Pons (tissue), 1 donor: ENCODE measurements around the gene PARM1.

Experiments used
- DNase-seq: peaks from one replicate; pipeline ENCODE4 v3.0.0-alpha.2; 2016; ENCODE audit warnings: low spot score

The PARM1 gene

DNA sequence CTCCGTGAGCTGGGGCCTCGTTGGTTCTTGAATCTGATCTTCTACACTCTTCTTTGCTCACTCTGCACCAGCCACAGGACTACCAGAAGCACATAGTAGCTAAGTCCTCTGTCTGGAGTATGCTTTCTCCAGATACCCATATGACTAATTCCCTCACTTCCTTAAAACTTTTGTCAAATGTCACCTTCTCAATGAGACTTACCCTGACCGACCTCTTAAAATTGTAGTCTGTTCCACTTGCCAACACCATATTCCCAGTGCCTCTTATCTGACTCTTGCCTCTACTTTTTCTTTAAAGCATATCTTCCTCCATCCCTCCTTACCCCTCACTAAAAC is 10.0 kb downstream of the PARM1 start:
- no peak for DNase-seq

DNA sequence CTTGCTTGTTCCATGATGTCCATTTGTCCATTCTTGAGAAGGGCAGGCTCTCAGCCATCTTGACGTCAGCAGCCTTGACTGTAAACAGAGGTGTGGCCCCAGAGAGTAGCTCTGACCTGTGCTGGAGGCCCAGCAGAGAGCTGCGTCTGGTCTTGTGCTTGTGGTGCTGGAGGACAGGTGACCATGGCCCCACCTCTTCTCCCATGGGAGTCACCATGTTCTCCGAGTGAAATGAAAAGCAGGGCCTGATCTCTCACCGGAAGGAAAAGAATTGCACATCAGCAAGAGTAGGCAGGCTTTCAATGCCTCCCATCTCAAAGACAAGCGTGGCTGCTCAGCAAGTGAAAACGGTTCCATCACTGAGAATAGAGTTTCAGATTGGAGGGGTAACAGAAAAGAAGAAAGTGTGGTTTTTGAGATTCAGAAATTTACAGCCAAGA is 11.5 kb downstream of the PARM1 start:
- no peak for DNase-seq

DNA sequence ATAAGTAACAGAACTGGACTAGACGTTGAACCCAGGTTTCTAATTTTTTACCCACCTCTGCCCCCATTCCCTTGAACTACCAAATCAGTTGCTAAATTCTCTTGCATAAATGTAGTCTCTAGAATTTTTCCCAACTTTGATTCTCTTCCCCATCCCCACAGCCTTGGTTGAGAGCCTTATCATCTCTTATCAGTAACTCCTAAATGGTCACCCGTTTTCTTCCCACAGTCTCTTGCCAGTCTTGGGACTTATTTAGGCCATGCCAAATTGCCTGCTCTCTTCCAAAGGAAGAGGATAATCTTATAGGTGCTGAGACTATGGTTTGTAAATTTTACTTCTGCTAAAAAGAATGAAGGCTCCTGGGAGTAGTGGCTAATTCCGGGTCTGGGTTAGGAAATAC is 13.3 kb downstream of the PARM1 start:
- no peak for DNase-seq

- no peak for DNase-seq
These were observed 14.9 kb downstream of the PARM1 start for GRCh38 chr4:74947798-74948197.

- no peak for DNase-seq
These were observed 15.3 kb downstream of the PARM1 start for GRCh38 chr4:74948236-74948635.

- DNase-seq: no peak
These were observed 17.3 kb downstream of the PARM1 start for GRCh38 chr4:74950200-74950599.

DNA sequence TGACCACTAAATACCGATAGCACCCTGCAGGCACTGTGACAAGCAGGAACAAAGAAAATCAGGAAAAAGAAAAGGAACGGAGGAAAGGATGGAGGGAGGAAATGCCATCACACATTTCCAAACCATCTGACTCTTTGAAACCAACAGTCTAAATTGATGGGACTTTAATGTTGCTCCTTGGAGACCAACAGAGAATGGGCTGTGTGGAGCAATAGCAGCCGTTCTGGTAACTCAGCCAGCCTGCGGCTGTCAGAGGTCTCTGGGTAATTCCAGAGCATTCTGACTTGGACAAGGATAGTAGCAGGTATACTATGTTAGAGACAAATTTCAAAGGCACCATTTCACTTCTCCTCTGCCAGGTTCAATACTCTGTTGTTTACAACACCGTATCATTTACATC is 18.0 kb downstream of the PARM1 start:
- DNase-seq: no peak

GRCh38 chr4:74953647-74954046 is 20.7 kb downstream of the PARM1 start:
- DNase-seq: no peak

DNA sequence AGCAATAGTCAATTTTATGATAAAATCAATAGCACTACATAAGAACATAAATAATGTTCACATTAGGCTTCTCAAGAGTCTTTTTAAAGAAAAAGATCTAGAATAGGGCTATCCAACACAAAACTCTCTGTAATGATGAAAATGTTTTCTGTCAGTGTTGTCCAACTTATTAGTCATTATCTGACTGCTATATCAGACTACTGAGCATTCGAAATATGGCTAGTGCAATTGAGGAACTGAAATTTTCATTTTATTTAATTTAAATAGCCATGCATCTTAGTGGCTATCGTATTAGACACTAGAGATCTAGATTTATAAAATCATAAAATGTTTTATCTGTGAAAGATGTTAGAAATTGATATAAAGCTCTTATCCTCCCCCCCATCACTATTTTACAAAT is 26.0 kb downstream of the PARM1 start:
- no peak for DNase-seq

DNA sequence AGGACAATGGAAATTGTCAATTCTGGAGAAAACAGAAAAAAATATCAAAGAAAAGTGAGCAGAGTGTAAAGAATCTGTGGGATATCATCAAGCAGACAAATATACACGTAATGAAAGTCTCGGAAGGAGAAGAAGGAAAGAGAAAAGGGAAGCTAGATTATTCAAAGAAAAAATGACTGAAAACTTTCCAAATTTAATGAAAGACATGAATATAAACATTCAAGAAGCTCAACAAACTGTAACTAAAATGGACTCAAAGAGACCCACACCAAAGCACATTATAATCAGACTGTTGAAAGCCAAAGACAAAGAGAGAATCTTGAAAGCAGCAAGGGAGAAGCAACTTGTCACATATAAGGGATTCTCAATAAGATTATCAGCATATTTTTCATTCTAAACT is 28.3 kb downstream of the PARM1 start:
- DNase-seq: no peak

DNA sequence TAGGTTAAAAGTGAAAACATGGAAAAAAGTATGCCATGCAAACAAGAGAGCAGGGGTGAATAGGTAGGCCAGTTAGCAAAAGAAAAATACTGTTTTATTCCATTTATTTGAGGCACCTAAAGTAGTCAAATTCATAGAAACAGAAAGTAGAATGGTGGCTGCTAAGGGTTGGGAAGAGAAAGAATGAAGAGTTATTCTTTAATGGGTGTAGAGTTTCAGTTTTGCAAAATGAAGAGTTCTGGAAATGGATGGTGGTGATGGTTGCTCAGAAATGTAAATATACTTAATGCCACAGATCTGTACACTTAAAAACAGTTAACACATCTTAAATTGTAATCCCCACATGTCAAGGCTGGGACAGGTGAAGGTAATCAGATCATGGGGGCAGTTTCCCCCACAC is 29.7 kb downstream of the PARM1 start:
- DNase-seq: no peak

GRCh38 chr4:74964311-74964710 is 31.4 kb downstream of the PARM1 start:
- no peak for DNase-seq

DNA sequence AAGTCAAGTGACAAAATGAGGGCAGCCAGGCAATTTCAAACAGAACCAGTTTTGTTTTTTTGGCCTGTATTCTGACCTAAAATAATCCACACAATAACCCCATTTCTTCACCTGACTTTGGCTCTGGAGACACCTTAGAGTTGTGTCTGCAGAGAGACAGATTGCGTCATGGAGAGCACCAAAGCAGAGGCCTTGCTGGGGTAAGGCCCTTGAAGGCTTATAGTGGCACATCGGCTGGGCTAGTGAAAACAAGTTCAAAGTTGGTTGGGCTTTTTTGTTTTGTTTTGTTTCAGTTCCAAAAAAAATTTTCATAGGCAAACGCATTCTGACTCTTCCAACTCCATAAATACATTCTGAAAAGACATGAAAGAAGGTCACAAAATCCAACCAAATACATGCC is 34.4 kb downstream of the PARM1 start:
- DNase-seq: no peak

- no peak for DNase-seq
These were observed 35.7 kb downstream of the PARM1 start for GRCh38 chr4:74968456-74969164.

DNA sequence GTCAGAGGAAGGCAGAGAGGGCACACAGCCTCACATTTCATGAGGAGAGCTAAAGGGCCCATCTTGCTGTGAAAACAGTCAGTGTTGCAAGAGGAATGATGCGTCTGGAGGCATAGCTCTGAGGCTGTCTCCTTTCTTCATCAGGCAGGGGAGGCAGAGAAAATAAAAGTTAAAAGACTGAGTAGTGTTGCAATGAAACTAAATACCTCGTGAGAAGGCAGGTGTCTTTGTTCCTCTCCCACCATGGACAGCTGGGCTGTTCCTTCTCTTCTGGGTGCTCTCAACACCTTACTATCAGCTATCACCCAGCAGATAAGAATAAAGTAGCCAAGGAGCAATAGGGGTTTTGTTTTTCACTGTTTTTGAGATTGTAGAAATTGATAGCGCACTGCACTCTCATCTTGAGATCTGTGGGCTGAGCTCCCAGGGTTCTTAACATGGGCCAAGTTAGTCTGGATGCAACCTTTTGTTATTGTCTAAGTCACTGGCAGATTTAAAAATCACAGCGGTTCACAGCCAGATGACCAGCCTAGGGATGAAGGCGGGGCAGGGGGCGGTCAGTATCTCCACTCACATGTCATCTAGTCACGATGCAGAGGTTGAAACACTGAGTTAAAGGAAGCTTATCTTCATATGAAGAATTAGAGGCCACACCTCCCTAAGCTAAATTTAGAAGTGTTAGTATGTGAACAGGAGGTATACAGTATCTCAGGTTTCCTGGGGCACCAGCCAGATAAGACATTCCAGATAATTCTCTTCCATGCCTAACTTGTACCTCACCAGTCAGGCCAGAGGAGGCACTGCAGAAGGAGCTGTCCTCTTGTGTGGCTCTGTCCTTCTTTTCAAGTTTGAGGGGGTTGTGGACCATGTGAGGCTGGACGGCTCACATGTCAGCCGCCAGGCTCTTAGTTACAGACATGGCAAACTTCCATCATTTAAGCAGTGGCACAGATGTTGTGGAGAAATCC is 36.9 kb downstream of the PARM1 start:
- no peak for DNase-seq

DNA sequence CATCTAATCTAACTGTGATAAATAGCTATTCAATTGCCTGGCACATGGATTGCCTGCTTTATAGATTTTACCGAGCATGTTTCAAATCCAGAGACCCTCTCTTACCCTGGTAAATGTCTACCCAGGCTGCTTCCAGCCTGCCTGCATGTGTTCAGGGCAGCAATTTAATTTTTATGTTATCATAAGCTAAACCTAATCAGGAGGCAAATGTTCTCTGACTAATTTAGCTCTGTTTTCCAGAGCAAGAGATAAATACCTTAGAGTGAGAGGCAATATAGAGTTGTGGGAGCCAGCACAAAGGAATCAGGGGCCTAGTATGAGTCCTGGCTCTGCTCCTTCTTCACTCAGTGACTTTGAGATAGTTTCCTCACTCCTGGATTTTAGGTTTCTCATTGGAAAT is 37.7 kb downstream of the PARM1 start:
- DNase-seq: no peak

DNA sequence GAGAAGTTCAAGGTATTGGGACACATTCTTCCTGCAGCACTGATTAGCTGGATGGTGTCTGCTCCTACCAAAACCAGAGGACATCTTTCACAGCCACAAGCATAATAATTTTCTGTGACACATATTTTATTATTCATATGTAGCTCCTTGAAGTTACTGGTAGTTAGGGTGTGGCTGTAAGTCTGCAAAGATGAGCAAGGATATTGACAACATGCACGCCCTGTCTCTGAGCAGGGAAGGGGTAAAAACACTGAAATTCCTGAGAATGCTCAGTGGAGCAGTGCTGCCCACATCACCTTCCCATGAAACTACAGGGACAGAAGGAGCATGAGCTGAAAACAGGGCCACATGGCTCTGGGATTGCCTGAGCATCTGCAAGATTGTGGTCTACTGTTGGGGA is 38.9 kb downstream of the PARM1 start:
- no peak for DNase-seq

GRCh38 chr4:74975082-74975481 is 42.2 kb downstream of the PARM1 start:
- DNase-seq: no peak

DNA sequence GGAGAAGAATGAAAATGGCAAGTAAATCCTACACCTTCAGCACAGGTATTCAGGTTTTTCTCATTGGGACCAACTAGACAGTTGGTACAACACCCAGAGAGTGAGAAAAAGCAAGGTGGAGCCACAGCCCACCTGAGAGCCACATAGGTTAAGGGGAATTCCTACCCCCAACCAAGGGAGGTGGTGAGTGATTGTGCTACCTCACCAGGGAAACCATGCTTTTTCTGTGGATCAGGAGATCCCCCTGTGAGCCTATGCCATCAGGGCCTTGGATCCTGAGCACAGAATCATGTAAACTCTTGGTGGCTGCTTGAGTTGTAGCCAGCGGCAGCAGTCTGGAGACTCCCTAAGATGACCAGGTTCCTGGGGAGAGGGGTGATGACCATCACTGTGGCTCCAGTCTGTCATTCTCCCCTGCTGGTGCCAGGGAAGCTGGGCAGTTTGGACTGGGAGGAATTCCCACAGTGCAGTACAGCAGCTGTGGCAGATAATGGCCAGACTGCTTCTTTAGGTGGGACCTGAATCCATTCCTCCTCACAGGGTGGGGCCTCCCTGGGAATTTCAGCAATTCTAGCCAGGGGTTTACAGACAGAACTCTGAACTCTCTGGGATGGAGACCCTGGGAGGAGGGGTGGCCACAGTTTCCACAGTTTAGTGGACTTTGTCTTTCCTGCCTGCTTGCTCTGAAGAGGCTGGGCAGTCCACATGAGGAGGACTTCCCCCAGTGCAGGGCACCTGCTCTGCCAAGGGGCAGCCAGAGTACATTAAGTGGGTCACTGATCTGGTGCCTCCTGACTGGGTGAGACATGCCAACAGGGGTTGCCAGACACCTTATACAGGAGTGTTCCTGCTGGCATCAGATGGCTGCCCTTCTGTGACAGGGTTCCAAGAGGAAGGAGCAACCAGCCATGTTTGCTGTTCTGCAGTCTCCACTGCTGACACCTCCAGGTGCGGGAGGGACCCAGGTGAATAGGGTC is 43.2 kb downstream of the PARM1 start:
- no peak for DNase-seq

DNA sequence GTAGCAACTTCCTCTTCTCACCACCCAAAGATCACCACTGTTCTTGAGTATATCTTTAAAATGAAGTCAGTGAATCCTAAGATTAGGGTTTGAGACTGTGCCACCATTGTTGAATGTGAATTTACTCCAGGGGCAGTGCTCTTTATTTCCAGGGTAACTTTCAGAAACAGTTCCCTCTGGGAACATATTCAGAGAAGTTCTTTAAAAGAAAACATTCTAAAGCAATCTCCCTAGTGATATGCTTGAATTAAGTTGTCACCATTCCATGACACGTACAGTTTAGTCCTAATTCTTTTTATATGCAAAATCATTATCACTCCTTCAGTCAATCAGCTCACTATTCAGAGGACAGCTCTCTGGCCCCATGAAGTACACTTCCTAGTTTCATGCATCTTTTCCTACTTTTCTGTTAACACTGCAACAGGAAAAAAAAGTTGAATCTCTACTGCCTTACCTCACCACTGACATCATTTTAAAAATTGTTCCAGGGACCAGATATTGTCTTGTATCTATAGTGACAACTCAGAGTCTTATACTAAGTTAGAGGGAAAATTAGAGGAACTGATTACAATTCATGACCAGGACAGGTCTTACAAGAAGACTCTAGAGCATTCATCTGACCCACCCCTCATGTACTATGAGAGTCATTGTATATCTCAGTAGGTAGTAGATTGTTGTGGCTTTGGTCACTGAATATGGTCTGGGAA is 49.8 kb downstream of the PARM1 start:
- no peak for DNase-seq

DNA sequence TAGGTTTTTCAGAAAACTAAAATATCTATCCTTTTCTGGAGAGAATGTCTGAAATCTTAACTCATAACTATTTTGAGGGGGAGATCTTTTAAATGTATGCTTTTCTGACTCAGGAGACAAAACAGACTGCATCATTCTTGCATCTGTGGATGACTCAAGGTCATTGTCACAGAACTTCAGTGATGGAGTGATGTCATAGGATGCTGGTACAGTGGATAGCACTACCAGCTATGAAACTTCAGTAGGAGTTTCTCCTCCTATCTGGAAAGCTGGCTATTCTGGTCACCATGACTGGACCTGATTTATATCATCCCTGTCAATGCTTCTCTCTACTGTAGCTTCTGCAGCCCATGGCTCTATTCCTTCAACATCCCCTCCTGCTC is 50.3 kb downstream of the PARM1 start:
- no peak for DNase-seq
